Neural cell (in vitro differentiated cells): ENCODE measurements around the gene FSTL5.

Experiments
- RAD21 ChIP-seq: fragments of 450-650 bp; conservative IDR thresholded peaks from 2 replicates; pipeline ENCODE4 v1.6.1; 2014; ENCODE audit warnings: antibody characterized with exemption, mild to moderate bottlenecking, moderate library complexity
- TF ChIP-seq, protein P1 (sequence below): fragments of 450-650 bp; IDR thresholded peaks from 2 replicates; pipeline ENCODE4 v1.5.1; 2014; ENCODE audit warnings: antibody characterized with exemption, mild to moderate bottlenecking, moderate library complexity; ENCODE audit not compliant: poor library complexity, severe bottlenecking
- TF ChIP-seq, protein P2 (sequence below): IDR thresholded peaks from 2 replicates; pipeline ENCODE4 v1.6.1; 2012; ENCODE audit warnings: borderline replicate concordance

DNA sequence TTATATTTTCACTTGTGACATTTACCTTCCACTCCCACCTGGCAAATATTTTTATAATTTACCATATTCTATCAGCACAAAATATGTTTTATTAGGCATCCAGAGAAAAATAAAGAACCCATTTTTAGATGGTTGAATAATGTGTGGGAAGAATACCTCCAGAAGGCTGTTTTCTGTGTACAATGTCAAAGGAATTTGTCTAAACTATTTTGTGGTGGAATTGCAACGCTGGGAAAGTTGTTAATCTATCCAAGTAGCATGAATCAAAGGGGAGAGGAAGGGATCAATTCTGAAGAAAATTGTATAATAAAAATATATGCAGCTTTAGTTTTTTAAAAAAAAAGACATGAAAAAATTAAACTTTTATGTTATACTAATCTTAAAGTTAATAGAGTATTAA is 706.5 kb downstream of the FSTL5 start:
- TF ChIP-seq, protein P1, sequence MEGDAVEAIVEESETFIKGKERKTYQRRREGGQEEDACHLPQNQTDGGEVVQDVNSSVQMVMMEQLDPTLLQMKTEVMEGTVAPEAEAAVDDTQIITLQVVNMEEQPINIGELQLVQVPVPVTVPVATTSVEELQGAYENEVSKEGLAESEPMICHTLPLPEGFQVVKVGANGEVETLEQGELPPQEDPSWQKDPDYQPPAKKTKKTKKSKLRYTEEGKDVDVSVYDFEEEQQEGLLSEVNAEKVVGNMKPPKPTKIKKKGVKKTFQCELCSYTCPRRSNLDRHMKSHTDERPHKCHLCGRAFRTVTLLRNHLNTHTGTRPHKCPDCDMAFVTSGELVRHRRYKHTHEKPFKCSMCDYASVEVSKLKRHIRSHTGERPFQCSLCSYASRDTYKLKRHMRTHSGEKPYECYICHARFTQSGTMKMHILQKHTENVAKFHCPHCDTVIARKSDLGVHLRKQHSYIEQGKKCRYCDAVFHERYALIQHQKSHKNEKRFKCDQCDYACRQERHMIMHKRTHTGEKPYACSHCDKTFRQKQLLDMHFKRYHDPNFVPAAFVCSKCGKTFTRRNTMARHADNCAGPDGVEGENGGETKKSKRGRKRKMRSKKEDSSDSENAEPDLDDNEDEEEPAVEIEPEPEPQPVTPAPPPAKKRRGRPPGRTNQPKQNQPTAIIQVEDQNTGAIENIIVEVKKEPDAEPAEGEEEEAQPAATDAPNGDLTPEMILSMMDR: no peak
- TF ChIP-seq, protein P2, sequence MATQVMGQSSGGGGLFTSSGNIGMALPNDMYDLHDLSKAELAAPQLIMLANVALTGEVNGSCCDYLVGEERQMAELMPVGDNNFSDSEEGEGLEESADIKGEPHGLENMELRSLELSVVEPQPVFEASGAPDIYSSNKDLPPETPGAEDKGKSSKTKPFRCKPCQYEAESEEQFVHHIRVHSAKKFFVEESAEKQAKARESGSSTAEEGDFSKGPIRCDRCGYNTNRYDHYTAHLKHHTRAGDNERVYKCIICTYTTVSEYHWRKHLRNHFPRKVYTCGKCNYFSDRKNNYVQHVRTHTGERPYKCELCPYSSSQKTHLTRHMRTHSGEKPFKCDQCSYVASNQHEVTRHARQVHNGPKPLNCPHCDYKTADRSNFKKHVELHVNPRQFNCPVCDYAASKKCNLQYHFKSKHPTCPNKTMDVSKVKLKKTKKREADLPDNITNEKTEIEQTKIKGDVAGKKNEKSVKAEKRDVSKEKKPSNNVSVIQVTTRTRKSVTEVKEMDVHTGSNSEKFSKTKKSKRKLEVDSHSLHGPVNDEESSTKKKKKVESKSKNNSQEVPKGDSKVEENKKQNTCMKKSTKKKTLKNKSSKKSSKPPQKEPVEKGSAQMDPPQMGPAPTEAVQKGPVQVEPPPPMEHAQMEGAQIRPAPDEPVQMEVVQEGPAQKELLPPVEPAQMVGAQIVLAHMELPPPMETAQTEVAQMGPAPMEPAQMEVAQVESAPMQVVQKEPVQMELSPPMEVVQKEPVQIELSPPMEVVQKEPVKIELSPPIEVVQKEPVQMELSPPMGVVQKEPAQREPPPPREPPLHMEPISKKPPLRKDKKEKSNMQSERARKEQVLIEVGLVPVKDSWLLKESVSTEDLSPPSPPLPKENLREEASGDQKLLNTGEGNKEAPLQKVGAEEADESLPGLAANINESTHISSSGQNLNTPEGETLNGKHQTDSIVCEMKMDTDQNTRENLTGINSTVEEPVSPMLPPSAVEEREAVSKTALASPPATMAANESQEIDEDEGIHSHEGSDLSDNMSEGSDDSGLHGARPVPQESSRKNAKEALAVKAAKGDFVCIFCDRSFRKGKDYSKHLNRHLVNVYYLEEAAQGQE: no peak
- TF ChIP-seq RAD21: no peak
